PC-9 (cell line): ENCODE data around the gene IKZF2. TPM values are rescaled to one million over a fixed set of nuclear protein-coding genes. Genes with fewer than 3 reads are reported as not detected.

ENCODE experiments used
- BruUV-seq: library from RNA; stranded (reverse); fragments of 400-500 nt; replicated peaks from 2 replicates; lab custom pipeline; 2021; lab: Mats Ljungman, UMichigan
- CTCF ChIA-PET: fragments of 300-600 bp; sonication (Branson Sonifier 250); formaldehyde crosslinking; loops from one replicate; lab custom pipeline; 2022; ENCODE audit warnings: antibody characterized with exemption; lab: Charles Lee
- POLR2A ChIA-PET: fragments of 300-600 bp; sonication (Branson Sonifier 250); formaldehyde crosslinking; loops from one replicate; lab custom pipeline; 2022; ENCODE audit warnings: antibody characterized with exemption; ENCODE audit not compliant: unreplicated experiment; lab: Charles Lee
- DNase-seq, 2 experiments: peaks; one replicate each; pipeline versions ENCODE4 v3.0.0 to v3.0.0-alpha.2; 2015 to 2022; ENCODE audit warnings: mixed read lengths in 1 of 2
- H2AFZ ChIP-seq: fragments of 200-600 bp; sonication (generic); 2 replicates; pipeline ENCODE4 v1.8.1; 2017; ENCODE audit warnings: antibody characterized with exemption
- H3F3A ChIP-seq: fragments of 200-600 bp; sonication (generic); 2 replicates; pipeline ENCODE4 v1.8.1; 2017; ENCODE audit warnings: antibody characterized with exemption, mild to moderate bottlenecking, low read depth; ENCODE audit not compliant: insufficient read depth
- H3K27ac ChIP-seq: fragments of 200-600 bp; sonication (generic); 2 replicates; pipeline ENCODE4 v1.6.1; 2016; ENCODE audit warnings: mixed run types
- H3K27me3 ChIP-seq: fragments of 200-600 bp; sonication (generic); 2 replicates; pipeline ENCODE4 v1.6.1; 2016; ENCODE audit warnings: low read depth, mixed run types; ENCODE audit not compliant: insufficient read depth
- H3K36me3 ChIP-seq: fragments of 200-600 bp; sonication (generic); 2 replicates; pipeline ENCODE4 v1.6.1; 2016; ENCODE audit warnings: low read depth, mixed run types
- H3K4me1 ChIP-seq: fragments of 200-600 bp; sonication (generic); replicated peaks from 2 replicates; pipeline ENCODE4 v1.6.1; 2016; ENCODE audit warnings: mixed run types; ENCODE audit not compliant: insufficient read depth
- H3K4me2 ChIP-seq: fragments of 200-600 bp; sonication (generic); 2 replicates; pipeline ENCODE4 v1.6.1; 2017; ENCODE audit warnings: mixed run types
- H3K4me3 ChIP-seq: fragments of 200-600 bp; sonication (generic); 2 replicates; pipeline ENCODE4 v1.6.1; 2016; ENCODE audit warnings: mixed run types
- H3K79me2 ChIP-seq: fragments of 200-600 bp; sonication (generic); 2 replicates; pipeline ENCODE4 v1.6.1; 2017; ENCODE audit warnings: low read depth, mixed run types
- H3K9me2 ChIP-seq: fragments of 200-600 bp; sonication (generic); 2 replicates; pipeline ENCODE4 v1.8.1; 2017; ENCODE audit warnings: mild to moderate bottlenecking; ENCODE audit not compliant: insufficient read depth
- H3K9me3 ChIP-seq: fragments of 200-600 bp; sonication (generic); 2 replicates; pipeline ENCODE4 v1.8.1; 2016; ENCODE audit warnings: low read depth; ENCODE audit not compliant: insufficient read depth
- H4K20me1 ChIP-seq: fragments of 200-600 bp; sonication (generic); 2 replicates; pipeline ENCODE4 v1.8.1; 2017; ENCODE audit not compliant: insufficient read depth
- EZH2 ChIP-seq: fragments of 200-600 bp; sonication (generic); IDR thresholded peaks from 2 replicates; pipeline ENCODE4 v1.8.0; 2017; ENCODE audit warnings: antibody characterized with exemption, low read depth
- intact Hi-C: fragments of 100-400 bp; cut with micrococcal nuclease; formaldehyde crosslinking; loops from one replicate; pipeline ENCODE4 v1.10.0; 2022; ENCODE audit not compliant: unreplicated experiment
- total RNA-seq: library from RNA; stranded (reverse); gene quantifications from 2 replicates; pipeline ENCODE4 v1.2.3, GENCODE V29; 2021
- TF ChIP-seq, protein P1 (sequence below): fragments of 200-600 bp; sonication (generic); conservative IDR thresholded peaks from 2 replicates; pipeline ENCODE4 v1.6.1; 2017; ENCODE audit warnings: mixed run types, antibody characterized with exemption, mild to moderate bottlenecking, moderate library complexity

The IKZF2 gene
- total RNA-seq, 1 experiment from 2014 or later, result 28.3 TPM

DNA sequence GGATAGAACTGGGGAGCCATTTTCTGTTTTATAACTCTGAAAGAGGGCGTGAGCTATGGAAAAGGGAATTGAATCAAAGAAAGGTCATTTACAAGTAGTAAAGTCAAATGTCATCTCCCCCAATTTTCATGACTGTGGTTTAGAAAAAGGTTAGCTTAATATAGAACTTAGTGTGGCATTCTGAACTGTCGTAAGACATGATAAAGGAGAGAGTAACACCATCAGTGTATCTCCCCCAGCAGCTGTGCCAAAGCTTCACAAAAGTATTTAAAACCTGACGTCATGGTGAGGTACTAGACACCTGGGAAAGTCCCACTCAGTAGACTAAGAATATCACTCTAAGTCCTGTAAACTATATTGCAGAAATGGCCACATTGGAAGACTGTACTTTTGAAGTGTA lies 5.8 kb upstream of the IKZF2 start:
- no peak for TF ChIP-seq EZH2
- TF ChIP-seq, protein P1, sequence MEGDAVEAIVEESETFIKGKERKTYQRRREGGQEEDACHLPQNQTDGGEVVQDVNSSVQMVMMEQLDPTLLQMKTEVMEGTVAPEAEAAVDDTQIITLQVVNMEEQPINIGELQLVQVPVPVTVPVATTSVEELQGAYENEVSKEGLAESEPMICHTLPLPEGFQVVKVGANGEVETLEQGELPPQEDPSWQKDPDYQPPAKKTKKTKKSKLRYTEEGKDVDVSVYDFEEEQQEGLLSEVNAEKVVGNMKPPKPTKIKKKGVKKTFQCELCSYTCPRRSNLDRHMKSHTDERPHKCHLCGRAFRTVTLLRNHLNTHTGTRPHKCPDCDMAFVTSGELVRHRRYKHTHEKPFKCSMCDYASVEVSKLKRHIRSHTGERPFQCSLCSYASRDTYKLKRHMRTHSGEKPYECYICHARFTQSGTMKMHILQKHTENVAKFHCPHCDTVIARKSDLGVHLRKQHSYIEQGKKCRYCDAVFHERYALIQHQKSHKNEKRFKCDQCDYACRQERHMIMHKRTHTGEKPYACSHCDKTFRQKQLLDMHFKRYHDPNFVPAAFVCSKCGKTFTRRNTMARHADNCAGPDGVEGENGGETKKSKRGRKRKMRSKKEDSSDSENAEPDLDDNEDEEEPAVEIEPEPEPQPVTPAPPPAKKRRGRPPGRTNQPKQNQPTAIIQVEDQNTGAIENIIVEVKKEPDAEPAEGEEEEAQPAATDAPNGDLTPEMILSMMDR, result no peak
- Histone ChIP-seq H3K79me2 (peaks cover 14% of the 10 kb centered on the region), H3F3A (peaks cover 10% of the 10 kb centered on the region; the same call in 1 of the 2 replicates), H3K4me3 (no peak overlapping the region), H2AFZ (no peak overlapping the region), H3K4me1 (peaks cover 13% of the 10 kb centered on the region), H3K9me2 (no peaks in the 10 kb centered on the region; the same call in 1 of the 2 replicates), H3K36me3 (no peaks in the 10 kb centered on the region), H4K20me1 (no peaks in the 10 kb centered on the region), H3K4me2 (no peak overlapping the region), H3K27me3 (no peaks in the 10 kb centered on the region), H3K9me3 (no peaks in the 10 kb centered on the region; the same call in 1 of the 2 replicates), H3K27ac (no peak overlapping the region)
- intact Hi-C loops, result no loop called here
- CTCF ChIA-PET, result interaction anchor here (0.7 kb wide), 1 partner anchor 55 kb away, joined by 7 read pairs; no protein-coding TSS in a partner anchor
- BruUV-seq, result no TSS peak
- DNase-seq, result no peak
- POLR2A ChIA-PET, result interaction anchor here (0.8 kb wide), 1 partner anchor 123 kb away, joined by 5 read pairs; no protein-coding TSS in a partner anchor

DNA sequence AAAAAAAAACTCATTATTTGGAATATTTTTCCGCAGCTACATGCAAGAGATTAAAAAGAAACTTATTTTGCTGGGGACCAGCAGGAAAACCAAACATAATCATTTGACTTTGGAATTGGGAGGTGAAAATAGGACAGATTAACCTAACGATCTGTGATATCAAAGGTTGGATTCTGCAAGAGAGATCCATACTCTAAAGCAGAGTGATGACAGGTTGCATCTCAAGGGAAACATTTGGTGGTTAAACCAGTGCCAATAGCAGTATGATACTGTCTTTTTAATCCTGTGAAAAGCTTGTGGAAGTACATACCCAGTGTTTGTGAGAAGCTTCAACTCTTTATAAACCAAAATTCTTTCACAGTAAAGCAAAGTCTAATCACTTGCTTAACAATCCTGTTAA lies 5.3 kb upstream of the IKZF2 start:
- H2AFZ ChIP-seq, result no peak overlapping the region

DNA sequence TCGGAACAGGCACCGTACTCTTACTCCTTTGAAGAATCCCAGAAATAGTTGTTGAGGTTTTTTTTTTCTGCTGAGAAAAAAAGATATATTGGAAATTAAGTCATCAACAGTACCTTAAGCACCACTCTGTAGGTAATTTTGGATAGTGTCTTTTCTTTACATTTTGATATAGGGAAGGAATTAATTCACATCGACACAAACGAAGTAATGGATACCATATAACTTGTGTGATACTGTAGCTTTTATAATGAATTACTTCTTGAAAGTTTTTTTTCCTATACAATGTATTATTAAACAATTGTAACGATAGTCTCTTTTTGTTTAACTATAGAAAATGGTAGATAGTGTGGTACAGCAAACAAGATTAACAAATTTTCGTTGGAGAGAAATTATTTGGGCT lies 1.5 kb upstream of the IKZF2 start:
- Histone ChIP-seq H3K4me3 (peak overlapping the region; percentile 81), H4K20me1 (no peaks in the 10 kb centered on the region), H3K4me1 (peaks cover 20% of the 10 kb centered on the region), H3K9me2 (no peaks in the 10 kb centered on the region; the same call in 1 of the 2 replicates), H3K9me3 (no peaks in the 10 kb centered on the region; the same call in 1 of the 2 replicates), H3K79me2 (peaks cover 38% of the 10 kb centered on the region), H3K27me3 (no peaks in the 10 kb centered on the region), H2AFZ (peak overlapping the region; percentile 82), H3K4me2 (peak overlapping the region; percentile 90), H3K36me3 (no peaks in the 10 kb centered on the region), H3K27ac (peak overlapping the region; percentile 77), H3F3A (peaks cover 25% of the 10 kb centered on the region; the same call in 1 of the 2 replicates)
- TF ChIP-seq EZH2, result no peak
- TF ChIP-seq, protein P1, result no peak
- no peak for DNase-seq
- intact Hi-C loops, result loop anchor here (1.0 to 5.0 kb wide), 8 partner anchors 86 to 1654 kb away; partner anchors contain the start of gene BARD1
- ChIA-PET POLR2A (no interaction called here), CTCF (interaction anchor here (0.6 to 1.0 kb wide), 2 partner anchors 23 to 376 kb away, joined by 3 to 5 read pairs; no protein-coding TSS in a partner anchor)
- no TSS peak for BruUV-seq

More for the DNA sequence above, 5.3 kb upstream of the IKZF2 start:
- H3K4me2 ChIP-seq, result no peak overlapping the region
- BruUV-seq, result no TSS peak
- no peaks in the 10 kb centered on the region; the same call in 1 of the 2 replicates for H3K9me3 ChIP-seq
- ChIA-PET POLR2A (interaction anchor here (0.8 kb wide), 1 partner anchor 124 kb away, joined by 5 read pairs; no protein-coding TSS in a partner anchor), CTCF (interaction anchor here (0.7 kb wide), 1 partner anchor 55 kb away, joined by 7 read pairs; no protein-coding TSS in a partner anchor)
- H3K36me3 ChIP-seq, result no peaks in the 10 kb centered on the region
- H4K20me1 ChIP-seq, result no peaks in the 10 kb centered on the region
- no peak overlapping the region for H3K4me3 ChIP-seq
- no peaks in the 10 kb centered on the region for H3K27me3 ChIP-seq
- no peak overlapping the region for H3K27ac ChIP-seq
- no peaks in the 10 kb centered on the region; the same call in 1 of the 2 replicates for H3K9me2 ChIP-seq
- H3K79me2 ChIP-seq, result peaks cover 14% of the 10 kb centered on the region
- no peak for DNase-seq
- peaks cover 13% of the 10 kb centered on the region for H3K4me1 ChIP-seq
- H3F3A ChIP-seq, result peaks cover 13% of the 10 kb centered on the region; the same call in 1 of the 2 replicates
- intact Hi-C loops, result no loop called here
- no peak for TF ChIP-seq EZH2
- TF ChIP-seq, protein P1, result no peak
